H1 (cell line): ENCODE measurements around the gene ITPR1.

Experiments
- CHD2 ChIP-seq: IDR thresholded peaks from 2 replicates; pipeline ENCODE4 v1.6.1; 2012; ENCODE audit warnings: low read length, improper control_type of control experiment
- CTCF ChIP-seq, 3 experiments: IDR thresholded peaks; 1 replicate in 2 of 3; 2 replicates in 1 of 3; pipeline versions ENCODE4 v1.5.1 to v1.6.1; 2011; ENCODE audit warnings: low read length in 3 of 3, mild to moderate bottlenecking in 3 of 3, inconsistent platforms in 2 of 3, low read depth in 1 of 3, moderate library complexity in 1 of 3; ENCODE audit not compliant: insufficient read depth in 1 of 3; ENCODE audit errors: control extremely low read depth in 1 of 3
- EP300 ChIP-seq, 2 experiments: IDR thresholded peaks; 1 replicate in 1 of 2; 2 replicates in 1 of 2; pipeline ENCODE4 v1.6.1; 2011 to 2012; ENCODE audit warnings: low read depth in 2 of 2, low read length in 2 of 2, mild to moderate bottlenecking in 2 of 2, borderline replicate concordance in 1 of 2, inconsistent platforms in 1 of 2, moderate library complexity in 1 of 2
- EZH2 ChIP-seq: fragments of 200-600 bp; sonication (generic); IDR thresholded peaks from 2 replicates; pipeline ENCODE4 v1.7.1; 2012; ENCODE audit warnings: low read depth, mild to moderate bottlenecking, moderate library complexity, low read length, inconsistent platforms; ENCODE audit not compliant: severe bottlenecking
- POLR2A ChIP-seq, 2 experiments: IDR thresholded peaks; 1 replicate in 1 of 2; 2 replicates in 1 of 2; pipeline ENCODE4 v1.6.1; 2011; ENCODE audit warnings: low read depth in 2 of 2, low read length in 2 of 2, mild to moderate bottlenecking in 2 of 2; ENCODE audit errors: control extremely low read depth in 1 of 2
- SIN3A ChIP-seq, 2 experiments: IDR thresholded peaks in 1 of 2; conservative IDR thresholded peaks in 1 of 2; 2 replicates each; pipeline ENCODE4 v1.6.1; 2011 to 2012; ENCODE audit warnings: low read length in 2 of 2, improper control_type of control experiment in 1 of 2, low read depth in 1 of 2, mild to moderate bottlenecking in 1 of 2
- SRF ChIP-seq: IDR thresholded peaks from 2 replicates; pipeline ENCODE4 v1.6.1; 2011; ENCODE audit warnings: mild to moderate bottlenecking, low read depth, low read length, moderate library complexity
- TEAD4 ChIP-seq: IDR thresholded peaks from 2 replicates; pipeline ENCODE4 v1.6.1; 2012; ENCODE audit warnings: low read depth, low read length, inconsistent platforms, mixed read lengths
- USF2 ChIP-seq: IDR thresholded peaks from 2 replicates; pipeline ENCODE4 v1.6.1; 2011; ENCODE audit warnings: low read length, improper control_type of control experiment

- TF ChIP-seq CTCF (IDR thresholded peaks at IDR 0.05; ENCODE audit: control extremely low read depth in 1 of 3, insufficient read depth in 1 of 3, low read depth in 1 of 3, low read length in 3 of 3), result no peak
- no peak for TF ChIP-seq EZH2
- TF ChIP-seq EP300 (IDR thresholded peaks at IDR 0.05; ENCODE audit: borderline replicate concordance in 1 of 2, low read depth in 2 of 2, low read length in 2 of 2), result no peak
- TF ChIP-seq SIN3A (conservative IDR thresholded peaks at IDR 0.05 in 1 of 2, IDR thresholded peaks at IDR 0.05 in 1 of 2; ENCODE audit: low read depth in 1 of 2, low read length in 2 of 2), result no peak
- no peak for TF ChIP-seq USF2
- TF ChIP-seq TEAD4, result no peak
- no peak for TF ChIP-seq POLR2A (IDR thresholded peaks at IDR 0.05; ENCODE audit: control extremely low read depth in 1 of 2, low read depth in 2 of 2, low read length in 2 of 2)
- TF ChIP-seq SRF, result no peak
- no peak for TF ChIP-seq CHD2
Observed at GRCh38 chr3:4512895-4513616, 19.9 kb downstream of the ITPR1 start.
